DMS53 (cell line): ENCODE measurements around the gene HTR2A.

ENCODE experiments used
- DNase-seq: peaks from one replicate; lab custom pipeline; 2025; lab: John Stamatoyannopoulos, UW

Gene HTR2A

DNA sequence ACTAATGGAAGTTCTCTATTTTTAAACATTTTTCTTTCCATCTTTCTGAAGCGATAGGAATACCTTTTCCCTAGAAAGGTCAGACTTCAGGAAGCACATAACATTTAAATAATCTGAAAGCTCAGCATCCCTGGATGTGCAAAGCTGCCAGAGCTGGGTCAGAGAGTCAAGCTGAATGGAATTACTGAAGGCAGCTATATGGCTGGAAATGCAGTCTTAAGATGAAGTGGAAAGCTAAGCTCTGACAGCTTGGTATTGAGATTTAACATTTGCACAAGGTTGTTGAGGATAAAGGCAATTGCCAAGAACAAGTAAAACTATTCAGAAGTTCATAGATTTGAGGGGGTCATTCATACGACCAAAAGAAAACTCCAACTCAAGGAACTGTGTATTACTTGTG is 28.8 kb downstream of the HTR2A start:
- no peak for DNase-seq

DNA sequence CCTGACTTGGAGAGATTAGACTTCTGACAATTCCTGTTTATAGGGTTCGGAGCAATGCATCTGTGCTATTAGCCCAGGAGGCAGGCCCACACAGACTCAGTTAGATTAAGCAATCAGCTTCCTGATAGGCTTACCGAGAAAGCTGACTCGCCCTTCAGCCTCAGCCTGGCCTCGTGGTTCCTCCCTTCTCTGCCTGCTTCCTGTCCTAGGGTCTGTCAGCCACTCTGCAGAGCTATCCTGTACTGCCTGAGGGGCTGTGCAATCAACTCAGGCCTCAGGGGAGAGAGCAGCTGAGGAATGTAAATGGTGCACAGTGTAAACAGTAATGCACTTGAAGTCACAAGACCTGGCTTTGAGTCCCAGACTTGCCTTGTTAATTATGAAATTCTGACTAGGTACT is 30.7 kb downstream of the HTR2A start:
- DNase-seq = peak; percentile 35

DNA sequence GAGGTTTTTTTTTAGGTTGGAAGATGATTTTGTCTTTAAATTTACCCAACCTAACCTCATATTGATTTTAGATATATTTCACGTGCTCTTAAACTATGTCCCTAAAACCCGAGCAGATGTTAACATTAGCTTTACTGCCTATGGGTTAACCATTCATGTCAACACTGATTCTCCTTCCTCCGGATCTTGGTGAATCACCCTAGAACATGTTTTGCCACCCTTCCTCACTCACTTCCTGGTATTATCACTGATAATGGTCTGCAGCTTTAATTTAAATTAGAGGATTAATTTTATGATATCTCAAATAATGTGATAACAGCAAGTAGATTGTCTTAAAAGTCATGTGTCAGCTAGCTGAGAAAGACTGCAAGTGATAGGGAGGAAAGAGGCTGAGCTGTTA is 31.9 kb downstream of the HTR2A start:
- no peak for DNase-seq

DNA sequence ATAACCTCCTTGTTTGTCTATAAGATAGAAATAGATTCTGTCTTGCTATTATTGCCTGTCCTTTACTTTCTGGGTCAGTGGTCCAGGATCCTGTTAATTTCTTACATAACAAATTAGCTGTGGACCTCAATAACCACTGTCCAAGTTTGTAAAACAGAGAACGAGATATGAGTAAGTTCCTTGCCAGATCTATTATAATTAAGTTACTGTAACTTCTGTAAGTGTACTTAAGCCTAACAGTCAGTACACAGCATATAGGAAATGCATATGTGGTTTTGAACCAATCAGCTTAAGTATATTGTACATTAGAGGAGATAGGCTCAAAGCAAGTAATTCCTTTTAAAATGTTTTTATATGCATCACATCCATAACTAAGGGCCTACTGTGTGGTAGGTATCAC is 34.9 kb downstream of the HTR2A start:
- DNase-seq = no peak

DNA sequence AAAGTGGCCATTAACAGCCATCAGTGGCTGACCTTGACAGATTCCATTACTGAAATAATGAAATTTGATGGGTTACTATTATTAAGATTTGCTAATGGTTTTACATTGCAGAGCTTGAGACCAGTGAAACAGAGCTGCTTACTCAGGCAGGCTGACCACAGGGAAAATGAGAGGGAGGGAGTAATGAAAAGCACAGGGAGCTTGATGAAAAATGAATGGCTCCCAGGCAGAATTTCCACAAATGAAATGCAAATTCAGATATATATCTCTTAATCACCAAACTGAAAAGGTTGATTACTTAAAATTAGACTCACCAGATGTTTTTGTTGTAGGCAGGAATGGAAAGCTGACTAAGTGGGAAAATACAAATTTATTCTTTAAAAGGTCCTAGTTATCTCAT is 36.1 kb downstream of the HTR2A start:
- no peak for DNase-seq

DNA sequence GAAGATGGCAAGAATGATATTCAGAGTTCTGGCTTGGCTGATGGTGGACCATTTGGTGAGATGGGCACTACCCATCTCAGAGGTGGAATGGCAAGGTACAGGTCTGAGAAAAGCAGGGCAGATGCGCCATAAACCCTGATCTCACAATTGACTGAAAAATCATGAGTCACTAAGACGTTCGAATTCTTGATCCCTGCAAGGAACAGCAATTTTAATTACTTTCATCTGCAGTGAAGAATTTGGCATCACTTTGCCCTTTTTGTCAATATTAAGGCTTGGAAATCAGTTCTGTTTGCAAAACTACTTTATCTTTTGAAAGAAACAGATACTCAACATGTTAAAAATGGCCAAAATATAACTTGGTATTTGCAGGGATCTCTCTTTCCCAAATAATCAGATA is 38.1 kb downstream of the HTR2A start:
- DNase-seq = no peak

DNA sequence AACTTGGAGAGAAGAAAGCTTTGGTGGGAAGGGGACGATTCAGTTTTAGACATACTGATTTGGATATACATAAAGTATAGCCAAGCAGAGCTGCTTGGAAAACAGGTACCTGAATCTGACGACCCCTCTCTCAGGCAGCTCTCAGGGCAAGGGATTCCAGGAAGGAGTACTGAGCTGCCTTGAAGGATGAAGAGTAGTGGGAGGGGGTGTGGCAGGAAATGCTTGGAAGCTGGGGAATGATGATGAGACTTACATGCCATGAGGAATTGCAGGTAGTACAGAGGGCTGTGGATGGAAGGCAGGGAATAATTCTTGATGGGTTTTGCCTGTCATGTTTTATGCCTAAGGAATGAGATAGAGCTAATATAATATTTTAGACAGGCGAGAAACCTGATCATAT is 38.7 kb downstream of the HTR2A start:
- DNase-seq = no peak

DNA sequence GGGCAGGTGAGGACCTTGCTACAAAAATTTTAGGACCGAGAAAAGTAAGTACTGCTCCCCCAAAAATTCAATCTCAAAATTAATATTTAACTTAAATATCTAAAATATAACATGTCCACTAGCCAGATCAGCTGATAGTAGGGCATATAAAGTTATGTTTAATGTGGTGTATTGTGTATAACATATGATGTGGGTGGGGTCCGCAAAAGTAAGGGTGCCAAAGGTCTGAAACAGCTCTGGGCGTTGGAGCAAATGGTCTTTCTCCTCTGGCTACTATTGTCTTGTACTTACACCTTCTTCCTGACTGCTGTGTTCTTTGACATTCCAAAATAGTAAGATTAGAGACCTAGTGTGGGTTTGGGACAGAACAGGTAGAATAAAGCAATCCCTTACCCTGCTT is 41.2 kb downstream of the HTR2A start:
- DNase-seq = no peak

DNA sequence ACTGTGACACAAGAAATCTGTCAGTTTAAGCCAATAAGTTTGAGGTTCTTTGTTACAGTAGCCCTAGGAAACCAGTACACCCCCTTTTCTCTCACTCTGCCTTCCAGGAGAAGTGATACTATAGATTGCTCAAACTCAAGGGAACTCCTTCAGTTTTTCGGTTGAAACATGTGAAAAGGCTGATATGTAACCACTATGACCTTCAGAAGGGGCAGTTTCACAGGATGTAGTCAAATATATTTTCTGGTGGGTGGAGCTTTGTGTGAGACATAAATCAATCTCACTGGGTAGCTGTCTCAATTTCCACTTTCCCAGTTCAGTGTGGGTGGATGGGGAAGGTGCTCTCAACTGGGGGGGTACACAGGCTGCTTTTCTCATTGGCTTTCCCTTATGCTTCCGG is 41.7 kb downstream of the HTR2A start:
- DNase-seq = no peak

DNA sequence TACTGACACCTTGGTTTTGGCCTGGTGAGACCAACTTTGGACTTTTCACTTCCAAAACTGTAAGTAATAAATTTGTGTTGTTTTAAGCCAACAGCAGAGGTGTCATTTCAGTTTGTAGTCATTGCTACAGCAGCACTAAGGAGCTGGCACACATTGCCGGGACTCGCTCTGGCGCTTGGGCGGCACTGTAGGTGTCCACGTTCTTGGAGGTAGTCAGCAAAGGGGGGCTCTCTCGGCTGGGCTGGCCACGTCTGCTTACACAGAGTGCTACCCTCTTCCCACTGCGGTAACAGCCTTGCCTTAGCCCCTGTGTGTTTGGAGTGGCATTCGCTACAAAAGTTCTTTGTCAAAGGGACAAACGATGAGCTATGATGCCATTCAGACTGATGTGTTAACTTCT is 44.7 kb downstream of the HTR2A start:
- DNase-seq = no peak

DNA sequence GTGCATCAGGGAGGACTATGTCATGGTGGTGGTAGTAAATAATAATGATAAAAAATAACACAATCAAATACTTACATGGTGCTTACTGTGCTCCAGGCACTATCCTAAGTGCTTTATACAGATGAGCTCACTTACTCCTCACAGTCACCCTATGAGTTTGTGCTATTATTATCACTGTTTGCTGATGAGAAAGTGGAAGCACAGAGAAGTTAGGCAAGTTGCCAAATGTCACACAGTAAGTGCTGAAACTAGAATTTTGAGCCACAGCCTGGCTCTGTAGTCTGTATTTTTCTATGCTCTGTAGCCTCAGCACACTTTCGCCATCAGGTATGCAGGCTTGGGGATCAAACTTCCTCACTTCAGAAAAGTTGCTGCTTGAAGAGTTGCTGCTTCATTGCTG is 46.6 kb downstream of the HTR2A start:
- no peak for DNase-seq

DNA sequence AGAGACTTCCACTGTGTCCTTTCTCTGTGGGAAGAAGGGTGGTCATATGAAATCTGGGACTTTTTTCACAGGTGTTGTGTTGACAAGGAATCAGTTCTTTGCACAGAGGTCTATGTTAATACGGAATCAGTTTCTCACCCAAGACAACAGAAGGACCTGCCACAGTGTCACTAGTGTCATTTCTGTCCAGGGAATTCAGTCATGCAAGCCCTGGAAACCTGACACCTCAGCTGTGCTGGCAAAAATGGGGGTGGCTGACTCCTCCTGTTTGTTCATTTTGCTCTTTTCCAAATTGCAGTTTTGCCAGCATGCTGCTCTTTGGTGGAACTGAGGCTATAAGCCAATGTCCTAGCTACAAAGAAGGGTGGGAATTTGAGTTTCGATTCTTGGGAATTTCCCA is 50.1 kb downstream of the HTR2A start:
- DNase-seq = peak; percentile 47

DNA sequence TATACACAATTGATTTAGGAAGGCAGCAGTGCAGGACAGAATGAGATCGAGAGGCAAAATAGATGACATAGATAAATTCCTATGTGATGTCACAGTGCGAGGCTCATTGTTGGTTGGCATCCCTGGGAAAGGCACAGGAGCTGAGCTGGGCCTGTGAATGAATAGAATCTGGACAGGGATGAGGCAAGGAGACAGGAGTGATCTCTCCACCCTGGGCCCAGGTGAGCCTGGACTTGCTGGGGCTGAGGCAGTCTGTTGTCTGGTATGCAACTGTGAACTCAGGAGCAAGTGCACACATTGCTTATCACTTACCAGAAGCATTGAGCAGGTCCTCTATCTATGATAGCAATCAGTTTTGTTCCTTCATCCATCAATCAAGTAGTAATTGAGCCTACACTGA is 51.7 kb downstream of the HTR2A start:
- DNase-seq = no peak

DNA sequence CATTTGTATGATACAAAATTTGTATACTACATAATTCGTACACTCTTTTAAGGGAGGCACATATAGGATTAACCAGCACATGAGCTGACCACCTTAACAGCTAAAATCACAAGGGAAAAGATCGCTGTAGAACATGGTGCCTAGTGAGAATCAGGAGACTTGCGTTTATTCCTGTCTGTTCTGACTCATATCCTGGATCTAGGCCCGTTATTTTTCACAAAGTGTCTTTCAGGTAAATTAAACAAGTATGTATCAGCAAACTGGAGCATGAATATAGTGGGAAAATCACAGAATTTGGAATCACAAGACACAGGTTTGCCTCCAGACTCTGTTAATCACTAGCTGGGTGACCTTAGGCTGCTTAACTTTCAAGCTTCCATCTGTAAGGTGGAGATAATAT is 52.4 kb downstream of the HTR2A start:
- DNase-seq = no peak

DNA sequence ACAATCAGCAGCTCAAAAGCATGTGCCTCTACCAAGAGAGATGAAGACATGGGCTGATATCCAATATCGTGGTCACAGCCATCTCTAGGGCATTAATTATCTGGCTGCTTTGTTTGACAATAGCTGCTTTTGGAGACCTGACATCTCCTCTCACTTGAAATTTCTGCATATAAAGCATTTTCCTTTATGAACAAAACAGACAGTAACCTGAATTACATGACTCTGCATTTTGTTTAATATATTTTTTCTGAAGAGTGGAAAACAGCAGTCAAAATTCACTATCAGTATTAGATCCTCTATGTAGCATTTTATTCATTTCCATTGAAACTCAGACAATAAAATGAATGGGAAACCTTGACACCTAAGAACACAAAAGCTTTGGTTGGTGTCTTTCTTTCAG is 57.5 kb downstream of the HTR2A start:
- no peak for DNase-seq

DNA sequence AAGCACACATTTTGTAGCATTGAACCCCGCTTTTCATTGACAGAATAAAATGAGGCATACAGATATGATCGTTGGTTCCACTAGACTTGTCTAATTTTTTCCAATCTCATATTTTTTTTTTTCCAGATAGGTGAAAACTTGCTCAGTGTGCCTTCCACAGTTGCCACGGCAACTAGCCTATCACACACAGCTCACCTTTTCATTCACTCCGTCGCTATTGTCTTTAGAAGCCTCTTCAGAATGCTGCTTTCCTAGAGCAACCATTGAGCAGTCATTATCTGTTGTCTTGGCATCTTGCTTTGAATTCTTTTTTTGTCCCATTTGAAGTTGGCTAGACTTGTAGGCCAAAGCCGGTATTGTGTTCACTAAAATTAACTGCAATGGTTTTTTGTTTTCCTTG is 62.2 kb downstream of the HTR2A start:
- DNase-seq = peak; percentile 3

DNA sequence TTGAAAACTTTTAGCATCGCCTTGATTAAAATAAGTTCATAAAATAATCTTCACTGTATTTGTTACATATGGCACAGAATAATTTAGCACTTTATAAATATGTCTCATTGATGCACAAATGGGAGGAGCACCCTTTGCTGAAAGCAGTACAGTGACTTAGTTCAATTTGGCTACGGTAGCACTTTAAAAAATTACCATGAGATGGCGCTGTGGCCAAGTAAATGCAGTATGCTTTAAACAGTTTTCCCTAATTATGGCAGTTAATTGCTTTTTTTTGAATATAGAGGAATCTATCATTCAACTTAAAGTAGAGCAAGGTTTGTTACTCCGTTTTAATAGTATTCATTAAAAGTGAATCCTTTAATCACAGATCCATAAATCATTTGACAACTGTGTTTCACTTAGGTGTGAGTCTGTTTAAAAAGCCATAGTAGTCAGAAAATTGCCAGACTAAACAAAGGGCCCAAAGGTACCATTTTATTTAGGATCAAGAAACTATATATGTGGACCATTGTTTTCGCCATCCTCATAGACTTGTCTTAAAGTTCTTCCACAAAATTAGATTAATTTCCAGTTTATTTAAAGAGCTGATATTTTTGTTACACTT is 65.2 kb downstream of the HTR2A start:
- peak; percentile 51 for DNase-seq

DNA sequence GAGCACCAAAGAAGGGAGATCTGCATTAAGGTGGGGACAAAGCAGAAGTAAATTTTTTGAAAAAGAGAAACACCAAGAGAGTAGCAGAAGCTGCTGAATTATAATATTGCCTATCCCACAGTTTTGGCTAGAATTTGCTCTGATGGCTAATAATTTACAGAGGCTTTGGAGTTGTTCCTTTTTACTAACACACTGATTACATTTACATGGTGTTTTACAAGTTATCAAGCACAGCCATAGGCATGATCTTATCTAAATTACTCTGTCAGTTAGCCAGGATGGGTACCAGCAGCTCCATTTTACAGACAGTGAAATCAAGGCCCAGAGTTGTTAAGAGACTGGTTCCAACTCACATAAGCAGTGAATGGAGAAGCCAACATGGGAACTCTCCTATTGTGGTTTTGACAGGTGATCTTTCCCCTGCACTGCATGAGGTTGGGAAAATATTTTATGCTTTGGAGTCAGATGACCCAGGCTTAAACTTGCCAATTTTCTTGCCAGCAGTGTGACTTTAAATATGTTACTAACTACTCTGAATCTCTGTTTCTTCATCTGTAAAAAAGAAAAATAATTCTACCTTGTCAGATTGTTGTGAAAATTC is 66.3 kb downstream of the HTR2A start:
- DNase-seq = no peak

DNA sequence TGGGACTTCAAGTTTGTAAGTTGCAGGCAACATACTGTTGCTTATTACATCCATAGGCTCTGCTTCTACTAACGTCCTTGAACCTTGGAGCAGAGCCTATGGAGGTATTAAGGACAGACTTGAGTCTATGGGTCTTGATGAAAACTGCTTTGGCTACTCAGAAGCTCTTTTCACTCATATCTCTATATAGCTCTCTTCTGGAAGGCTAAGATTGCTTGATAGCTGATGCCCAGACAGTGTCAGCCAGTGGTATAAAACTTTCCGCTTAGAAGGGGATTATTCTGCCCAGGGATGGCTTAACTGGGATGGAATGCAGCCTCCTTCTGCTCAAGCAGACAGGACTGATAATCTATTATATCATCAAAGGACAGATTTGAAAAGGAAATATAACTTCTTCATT is 74.3 kb downstream of the HTR2A start:
- no peak for DNase-seq

DNA sequence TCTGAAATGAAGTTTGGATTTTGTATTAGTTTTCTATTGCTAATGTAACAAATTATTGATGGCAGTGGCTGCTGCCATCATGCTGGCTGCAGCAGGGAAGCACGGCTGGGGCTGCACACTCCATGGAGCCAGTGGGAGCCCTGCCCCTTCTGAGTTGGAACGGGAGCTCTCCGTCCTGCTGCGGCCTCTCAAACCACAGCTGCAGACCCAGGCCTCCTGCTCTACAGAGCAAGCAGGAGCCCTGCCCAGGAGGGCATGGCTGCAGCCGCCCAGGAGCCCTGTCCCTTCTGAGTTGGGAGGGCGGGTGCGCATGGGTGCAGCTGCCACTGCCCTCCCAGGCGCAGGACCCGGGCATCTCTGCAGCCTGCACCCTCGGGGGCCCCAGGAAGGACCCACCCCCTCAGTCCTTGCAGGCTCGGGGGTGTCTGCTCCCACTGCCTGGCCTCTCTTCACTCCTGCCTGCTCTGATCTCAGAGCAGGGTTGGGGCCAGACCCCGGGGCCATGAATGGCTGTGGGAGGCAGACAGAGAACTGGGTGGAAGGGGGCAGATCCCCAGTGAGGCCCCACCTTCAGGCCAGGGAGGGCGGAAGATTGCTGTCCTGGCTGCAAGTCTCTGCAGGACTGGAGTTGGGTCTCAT is 78.9 kb downstream of the HTR2A start:
- no peak for DNase-seq

DNA sequence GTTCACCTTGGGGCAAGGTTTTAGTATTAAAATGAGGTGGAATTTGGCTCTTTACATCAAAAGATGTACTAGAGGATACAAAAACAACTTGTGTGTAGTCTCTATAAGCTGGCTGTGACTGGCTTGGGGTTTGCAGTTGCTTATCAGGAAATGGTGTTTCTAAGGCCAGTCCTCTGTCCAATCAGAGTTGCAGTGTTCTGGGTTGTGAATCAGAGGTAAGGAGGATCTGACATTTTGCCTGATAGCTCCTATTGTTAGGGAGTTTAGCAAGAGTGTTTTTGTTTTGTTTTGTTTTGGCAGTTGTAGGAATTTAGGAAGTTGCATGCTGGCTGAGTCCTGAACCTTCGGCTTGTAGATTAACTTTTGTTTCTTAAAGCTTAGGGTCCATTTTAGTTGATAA is 79.8 kb downstream of the HTR2A start:
- no peak for DNase-seq

DNA sequence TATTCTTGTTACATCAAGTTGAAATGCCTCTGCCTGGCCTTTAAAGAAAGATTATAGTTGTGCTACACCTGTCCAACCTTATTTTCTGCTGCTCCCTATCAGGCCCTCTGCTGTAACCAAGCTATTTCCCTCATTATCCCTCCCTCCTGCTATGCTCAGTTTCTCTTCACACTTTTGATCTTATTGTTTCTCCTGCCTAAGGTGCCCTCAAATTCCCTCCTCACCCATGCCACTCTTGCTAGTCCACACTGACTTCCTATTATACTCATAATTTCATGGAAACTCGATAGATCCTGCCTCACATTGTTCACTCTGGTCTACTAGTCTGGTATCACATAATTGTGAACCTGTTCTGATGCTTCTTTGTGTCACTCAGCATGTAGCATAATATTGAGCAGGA is 80.5 kb downstream of the HTR2A start:
- DNase-seq = no peak

DNA sequence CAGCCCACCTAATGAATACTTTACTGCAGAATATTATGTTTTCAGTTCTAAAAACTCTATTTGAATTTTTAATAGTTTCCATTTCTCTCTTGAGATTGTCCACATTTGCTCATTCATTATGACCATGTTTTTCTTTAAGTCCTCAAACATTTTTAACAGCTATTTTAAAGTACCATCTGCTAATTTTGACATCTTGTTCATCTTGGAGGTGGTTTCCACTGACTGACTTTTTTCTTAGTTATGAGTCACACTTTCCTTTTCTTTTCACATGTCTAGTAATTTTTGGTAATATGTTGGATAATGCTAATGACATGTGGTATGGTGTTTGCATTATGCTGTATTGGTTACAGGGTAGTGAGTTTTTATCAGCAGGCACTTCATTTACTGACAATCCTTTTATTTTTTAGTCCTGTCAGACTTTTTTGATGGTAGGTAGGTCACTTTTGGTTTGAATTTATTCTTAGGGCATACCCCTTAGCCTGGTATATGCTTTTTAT is 84.5 kb downstream of the HTR2A start:
- no peak for DNase-seq

DNA sequence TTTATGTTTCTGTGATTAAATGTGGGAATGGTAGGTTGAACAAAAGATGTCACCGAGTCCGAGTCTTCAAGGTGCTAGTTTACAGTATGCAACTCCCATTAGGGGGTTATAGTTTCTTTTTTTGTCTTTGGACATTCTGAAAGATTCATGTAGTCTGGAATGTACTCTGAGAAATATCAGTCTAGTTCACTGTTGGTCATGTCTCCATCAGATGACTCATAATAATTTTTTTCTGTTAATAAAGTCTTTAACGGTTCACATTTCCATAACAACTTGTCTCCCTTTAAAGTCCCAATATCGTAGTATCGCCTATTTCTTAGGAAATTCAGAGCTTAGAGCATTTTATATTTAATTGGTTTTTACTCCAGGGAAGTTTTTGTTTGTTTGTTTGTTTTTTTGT is 86.4 kb downstream of the HTR2A start:
- no peak for DNase-seq
